ENCODE data around the gene GTPBP2.
A peak's percentile ranks its signal among the peaks of the same experiment; 100 is the strongest.
"Not testable (repeated sequence)": the region's sequence is repeated elsewhere in the genome, so short reads cannot be mapped to it uniquely, and the experiment has no call there.

Gene GTPBP2

GRCh38 chr6:43629104-43629504, at the start of gene GTPBP2:
GTPBP2 (minus strand) TSS chr6:43629264; CDS start chr6:43629162, 102 bp downstream.
- DNase-seq (ENCODE audit: low read depth), result peak; percentile 85

- no peak for DNase-seq (ENCODE audit: low read depth)
These were observed 49.3 kb upstream of the GTPBP2 start for GRCh38 chr6:43678341-43678740.

DNA sequence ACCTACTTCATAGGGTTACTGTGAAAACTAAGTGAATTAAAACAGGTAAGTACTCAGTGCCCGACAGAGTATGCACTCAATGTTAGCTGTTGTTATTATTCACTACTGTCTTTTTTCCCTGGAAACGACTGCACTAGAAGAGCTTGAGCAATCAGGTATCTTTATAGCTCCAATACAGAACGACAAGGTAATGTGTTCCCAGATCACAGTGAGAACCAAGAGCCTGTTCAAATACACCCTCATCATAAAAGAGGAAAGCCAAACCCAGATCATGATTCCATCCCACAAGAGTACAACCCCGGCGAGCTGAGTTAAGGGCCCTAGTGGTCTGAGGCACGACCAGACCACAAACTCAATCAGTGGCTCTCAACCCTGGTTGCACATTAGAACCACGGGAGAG, 48.7 kb upstream of the GTPBP2 start:
- DNase-seq (ENCODE audit: low read depth), result no peak

DNA sequence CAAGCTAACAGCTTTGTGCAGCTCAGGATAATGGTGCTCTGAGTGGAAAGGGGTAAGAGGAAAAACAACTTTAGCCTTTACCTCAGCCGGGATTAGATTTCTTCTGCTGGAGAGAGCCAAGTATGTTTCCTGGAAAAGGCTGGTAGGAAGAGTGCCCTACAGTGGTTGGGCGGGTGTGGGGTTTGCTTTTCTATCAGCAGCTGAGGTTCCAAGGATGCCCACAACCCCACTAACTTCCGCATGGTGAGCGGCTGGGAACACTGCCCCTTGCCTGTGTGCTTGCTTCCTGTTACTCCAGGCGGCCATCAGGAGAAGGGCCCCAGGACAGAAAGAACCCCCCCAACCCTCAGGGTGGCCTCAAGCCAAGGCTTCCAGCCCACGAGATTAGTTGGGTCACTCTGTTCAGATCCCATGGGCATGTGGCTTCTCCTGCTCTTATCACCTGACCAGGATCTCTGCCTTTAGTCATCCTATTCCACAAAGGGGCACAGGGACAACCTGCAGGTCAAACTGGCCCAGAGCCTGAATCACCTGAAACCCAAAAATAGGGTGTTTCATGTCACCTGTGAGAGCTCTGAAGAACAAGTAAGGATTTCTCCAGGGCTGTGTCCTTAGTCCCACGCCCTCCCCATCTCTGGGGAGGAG, 48.0 kb upstream of the GTPBP2 start:
- DNase-seq (ENCODE audit: low read depth), result no peak

GRCh38 chr6:43674921-43675320, 45.9 kb upstream of the GTPBP2 start:
- no peak for DNase-seq (ENCODE audit: low read depth)

GRCh38 chr6:43674291-43674690, 45.2 kb upstream of the GTPBP2 start:
- no peak for DNase-seq (ENCODE audit: low read depth)

GRCh38 chr6:43673444-43674084, 44.5 kb upstream of the GTPBP2 start:
- DNase-seq (ENCODE audit: low read depth), result no peak

- no peak for DNase-seq (ENCODE audit: low read depth)
These were observed 43.0 kb upstream of the GTPBP2 start for GRCh38 chr6:43671801-43672690.

DNA sequence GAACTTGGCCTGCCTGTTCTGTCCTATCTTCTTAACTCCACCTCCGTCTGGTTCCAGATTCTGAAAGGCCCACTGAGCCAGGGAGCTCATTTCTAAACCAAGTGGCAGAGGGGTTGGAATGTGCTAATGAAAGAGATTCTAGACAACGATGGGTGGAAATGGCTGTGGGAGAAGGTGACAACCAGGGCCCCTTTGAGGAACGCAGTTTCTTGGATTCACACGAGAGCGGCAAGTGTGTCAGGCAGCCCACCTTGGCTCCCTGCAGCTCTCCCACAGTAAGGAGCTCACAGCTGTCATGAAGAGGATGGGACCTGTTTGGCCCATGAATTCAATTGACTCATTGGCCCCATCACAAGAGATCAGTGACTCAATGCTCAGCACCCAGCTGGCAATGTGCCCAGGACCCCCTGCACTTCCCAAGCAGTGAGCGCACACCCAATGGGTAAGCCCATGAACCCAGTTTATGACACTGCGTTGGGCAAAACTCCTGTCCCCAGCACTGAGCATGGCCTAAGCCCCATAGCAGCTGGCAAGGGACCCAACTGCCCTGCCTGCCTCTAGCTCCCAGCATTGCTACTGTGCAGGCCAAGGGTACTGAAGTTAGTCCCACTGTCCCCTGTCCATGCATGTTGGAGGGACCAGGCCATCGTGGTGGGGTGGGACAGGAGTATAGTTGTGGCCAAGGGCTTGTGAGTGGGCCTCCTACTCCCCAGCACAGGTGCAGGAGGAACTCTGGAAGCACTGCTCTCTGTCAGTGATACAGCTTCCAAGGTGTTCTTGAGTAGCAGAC, 42.1 kb upstream of the GTPBP2 start:
- DNase-seq (ENCODE audit: low read depth), result no peak

- DNase-seq (ENCODE audit: low read depth), result no peak
These were observed 41.5 kb upstream of the GTPBP2 start for GRCh38 chr6:43670623-43670986.

- DNase-seq (ENCODE audit: low read depth), result no peak
These were observed 41.0 kb upstream of the GTPBP2 start for GRCh38 chr6:43669922-43670622.

- no peak for DNase-seq (ENCODE audit: low read depth)
These were observed 40.2 kb upstream of the GTPBP2 start for GRCh38 chr6:43669050-43669921.

GRCh38 chr6:43668151-43669028, 39.3 kb upstream of the GTPBP2 start:
- no peak for DNase-seq (ENCODE audit: low read depth)

- DNase-seq (ENCODE audit: low read depth), result peak; percentile 69
These were observed 38.4 kb upstream of the GTPBP2 start for GRCh38 chr6:43667245-43668150.

- no peak for DNase-seq (ENCODE audit: low read depth)
These were observed 37.3 kb upstream of the GTPBP2 start for GRCh38 chr6:43666196-43666920.

GRCh38 chr6:43665376-43665775, 36.3 kb upstream of the GTPBP2 start:
- DNase-seq (ENCODE audit: low read depth), result no peak

GRCh38 chr6:43662948-43663347, 33.9 kb upstream of the GTPBP2 start:
- not testable (repeated sequence) for DNase-seq (ENCODE audit: low read depth)

DNA sequence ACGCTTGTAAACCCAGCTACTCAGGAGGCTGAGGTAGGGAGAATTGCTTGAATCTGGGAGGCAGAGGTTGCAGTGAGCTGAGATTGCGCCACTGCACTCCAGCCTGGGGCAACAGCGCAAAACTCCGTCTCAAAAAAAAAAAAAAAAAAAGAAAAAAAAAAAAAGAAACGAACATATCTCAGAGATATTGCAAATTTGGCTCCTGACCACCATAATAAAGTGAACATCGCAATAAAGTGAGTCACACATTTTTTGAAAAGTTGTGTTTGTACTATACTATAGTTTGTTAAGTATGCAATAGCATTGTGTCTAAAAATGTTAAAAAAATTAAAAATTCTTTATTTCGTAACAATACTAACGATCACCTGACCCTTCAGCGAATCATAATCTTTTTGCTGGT, 29.1 kb upstream of the GTPBP2 start:
- no peak for DNase-seq (ENCODE audit: low read depth)
